Measurements from ENCODE around the gene PLAU. TPM values are rescaled to one million over a fixed set of nuclear protein-coding genes. Genes with fewer than 3 reads are reported as not detected.
"Not testable (repeated sequence)": the region's sequence is repeated elsewhere in the genome, so short reads cannot be mapped to it uniquely, and the experiment has no call there.

PLAU gene
- total RNA-seq, 1 donor from 2014 or later, result 26.3 TPM

DNA sequence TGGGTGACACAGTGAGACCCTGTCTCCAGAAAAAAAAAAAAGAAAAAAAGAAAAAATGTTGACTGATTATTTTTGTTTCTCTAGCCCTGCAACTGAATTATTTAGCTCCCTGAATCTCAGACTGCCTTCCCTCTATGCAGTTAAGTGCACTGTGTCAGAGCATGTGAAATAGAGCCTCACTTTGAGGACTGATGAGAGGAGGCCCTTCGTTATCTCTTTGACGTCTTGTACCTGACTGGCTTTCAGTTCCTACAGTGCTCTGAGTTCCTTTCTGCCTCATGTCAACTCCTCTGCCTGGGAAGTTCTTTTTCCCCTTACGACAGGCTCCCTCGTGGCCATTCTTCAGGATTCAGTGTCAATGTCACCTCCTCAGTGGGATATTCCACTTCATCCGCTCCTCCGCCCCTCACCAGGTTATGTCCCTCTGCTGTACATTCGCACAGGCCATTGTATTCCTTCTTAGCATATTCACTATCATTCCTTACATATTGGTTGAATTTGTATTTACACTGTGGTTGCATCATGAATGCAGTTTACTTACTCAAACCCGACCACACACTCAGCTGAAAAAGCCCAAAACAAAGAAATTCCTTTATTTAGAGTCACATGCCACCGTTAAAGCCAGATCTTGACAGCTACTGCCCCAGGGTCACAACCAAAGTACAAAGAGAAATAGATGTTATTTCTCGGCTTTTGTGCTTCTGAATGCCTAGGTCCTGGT, 18.5 kb upstream of the PLAU start:
- TF ChIP-seq, protein P1, sequence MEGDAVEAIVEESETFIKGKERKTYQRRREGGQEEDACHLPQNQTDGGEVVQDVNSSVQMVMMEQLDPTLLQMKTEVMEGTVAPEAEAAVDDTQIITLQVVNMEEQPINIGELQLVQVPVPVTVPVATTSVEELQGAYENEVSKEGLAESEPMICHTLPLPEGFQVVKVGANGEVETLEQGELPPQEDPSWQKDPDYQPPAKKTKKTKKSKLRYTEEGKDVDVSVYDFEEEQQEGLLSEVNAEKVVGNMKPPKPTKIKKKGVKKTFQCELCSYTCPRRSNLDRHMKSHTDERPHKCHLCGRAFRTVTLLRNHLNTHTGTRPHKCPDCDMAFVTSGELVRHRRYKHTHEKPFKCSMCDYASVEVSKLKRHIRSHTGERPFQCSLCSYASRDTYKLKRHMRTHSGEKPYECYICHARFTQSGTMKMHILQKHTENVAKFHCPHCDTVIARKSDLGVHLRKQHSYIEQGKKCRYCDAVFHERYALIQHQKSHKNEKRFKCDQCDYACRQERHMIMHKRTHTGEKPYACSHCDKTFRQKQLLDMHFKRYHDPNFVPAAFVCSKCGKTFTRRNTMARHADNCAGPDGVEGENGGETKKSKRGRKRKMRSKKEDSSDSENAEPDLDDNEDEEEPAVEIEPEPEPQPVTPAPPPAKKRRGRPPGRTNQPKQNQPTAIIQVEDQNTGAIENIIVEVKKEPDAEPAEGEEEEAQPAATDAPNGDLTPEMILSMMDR (IDR thresholded peaks at IDR 0.05; ENCODE audit: insufficient read depth, low read length, severe bottlenecking), result no peak
- no peaks in the 10 kb centered on the region for H3K27me3 ChIP-seq (ENCODE audit: control insufficient read depth, insufficient read depth, low read length)
- H3K36me3 ChIP-seq (ENCODE audit: control insufficient read depth, insufficient read depth, low read length), result no peaks in the 10 kb centered on the region
- DNase-seq (ENCODE audit: low read depth) (no peak), FAIRE-seq (no peak)
- H3K4me3 ChIP-seq (ENCODE audit: low read depth, low read length), result no peak overlapping the region

DNA sequence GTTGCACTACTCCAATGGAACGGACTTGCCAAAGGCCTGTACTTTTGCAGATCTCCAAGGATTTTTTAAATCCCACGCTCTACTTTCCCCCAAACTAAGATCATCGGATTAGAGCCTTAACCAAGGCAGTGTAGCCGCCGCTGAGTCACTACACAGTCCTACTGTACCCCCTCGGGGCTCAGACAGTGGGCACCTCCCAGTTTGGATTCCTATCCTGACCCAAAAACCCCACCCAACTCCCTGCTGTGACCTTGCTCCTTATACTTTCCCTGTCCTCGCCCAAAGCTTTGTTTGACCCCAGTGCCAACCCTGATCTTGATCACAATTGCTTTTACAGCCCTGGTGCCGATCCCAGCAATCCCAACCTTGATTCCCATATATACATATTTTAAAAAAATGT, 17.5 kb upstream of the PLAU start:
- Histone ChIP-seq H3K36me3 (ENCODE audit: control insufficient read depth, insufficient read depth, low read length) (no peaks in the 10 kb centered on the region), H3K27me3 (ENCODE audit: control insufficient read depth, insufficient read depth, low read length) (no peaks in the 10 kb centered on the region), H3K4me3 (ENCODE audit: low read depth, low read length) (no peak overlapping the region)
- TF ChIP-seq, protein P1 (IDR thresholded peaks at IDR 0.05; ENCODE audit: insufficient read depth, low read length, severe bottlenecking), result no peak
- no peak for FAIRE-seq
- DNase-seq (ENCODE audit: low read depth), result no peak

DNA sequence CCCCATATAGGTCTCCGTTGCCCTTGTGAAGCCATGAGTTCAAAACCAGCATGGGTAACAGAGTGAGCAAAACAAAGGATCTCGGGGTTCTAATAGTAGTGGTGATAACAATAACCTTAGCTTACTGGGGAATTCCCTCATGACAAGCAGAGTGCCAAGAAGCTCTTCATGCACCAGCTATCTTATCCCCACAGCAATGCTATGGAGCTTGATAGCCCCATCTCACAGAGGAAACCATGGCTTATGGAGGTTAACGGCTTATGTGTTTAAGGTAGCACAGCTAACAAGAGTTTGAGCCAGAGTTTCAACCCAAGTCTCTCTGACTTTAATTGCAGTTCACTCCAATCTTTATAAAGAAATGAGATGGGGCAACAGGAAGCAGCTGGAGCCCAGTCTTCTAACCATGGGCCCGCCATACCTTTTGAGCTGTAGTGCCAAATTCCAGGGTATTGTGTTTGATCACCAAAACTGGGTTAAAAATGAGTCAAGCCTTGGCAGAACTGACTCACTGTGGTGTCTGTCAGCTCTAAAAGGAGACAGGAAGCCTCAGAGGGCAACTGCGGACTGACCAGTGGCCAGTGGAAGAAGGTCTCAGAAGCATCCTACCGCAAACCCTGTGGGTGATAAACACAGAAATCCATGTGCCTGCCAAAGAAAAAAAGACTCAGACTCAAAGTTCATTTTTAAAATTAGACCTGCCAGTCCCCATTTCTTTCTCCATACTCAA, 16.5 kb upstream of the PLAU start:
- FAIRE-seq (no peak), DNase-seq (ENCODE audit: low read depth) (peak; percentile 87)
- no peaks in the 10 kb centered on the region for H3K27me3 ChIP-seq (ENCODE audit: control insufficient read depth, insufficient read depth, low read length)
- no peaks in the 10 kb centered on the region for H3K36me3 ChIP-seq (ENCODE audit: control insufficient read depth, insufficient read depth, low read length)
- TF ChIP-seq, protein P1 (IDR thresholded peaks at IDR 0.05; ENCODE audit: insufficient read depth, low read length, severe bottlenecking), result no peak
- H3K4me3 ChIP-seq (ENCODE audit: low read depth, low read length), result no peak overlapping the region

DNA sequence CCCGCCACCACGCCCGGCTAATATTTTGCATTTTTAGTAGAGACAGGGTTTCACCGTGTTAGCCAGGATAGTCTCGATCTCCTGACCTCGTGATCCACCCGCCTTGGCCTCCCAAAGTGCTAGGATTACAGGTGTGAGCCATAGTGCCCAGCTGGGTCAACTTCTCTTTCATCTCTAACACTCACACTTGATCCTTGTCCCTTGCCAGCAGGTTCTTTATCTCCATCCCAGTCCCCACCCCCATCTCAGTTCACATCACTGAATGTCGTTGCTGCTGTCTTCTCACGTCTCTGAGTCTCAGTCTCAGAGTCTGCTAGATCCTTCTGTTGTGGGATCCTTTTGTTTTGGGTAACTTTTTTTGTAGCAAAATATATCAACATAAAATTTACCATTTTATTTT, 15.6 kb upstream of the PLAU start:
- DNase-seq (ENCODE audit: low read depth); H3K27me3 ChIP-seq (ENCODE audit: control insufficient read depth, insufficient read depth, low read length); H3K4me3 ChIP-seq (ENCODE audit: low read depth, low read length); H3K36me3 ChIP-seq (ENCODE audit: control insufficient read depth, insufficient read depth, low read length); FAIRE-seq: not testable (repeated sequence)

DNA sequence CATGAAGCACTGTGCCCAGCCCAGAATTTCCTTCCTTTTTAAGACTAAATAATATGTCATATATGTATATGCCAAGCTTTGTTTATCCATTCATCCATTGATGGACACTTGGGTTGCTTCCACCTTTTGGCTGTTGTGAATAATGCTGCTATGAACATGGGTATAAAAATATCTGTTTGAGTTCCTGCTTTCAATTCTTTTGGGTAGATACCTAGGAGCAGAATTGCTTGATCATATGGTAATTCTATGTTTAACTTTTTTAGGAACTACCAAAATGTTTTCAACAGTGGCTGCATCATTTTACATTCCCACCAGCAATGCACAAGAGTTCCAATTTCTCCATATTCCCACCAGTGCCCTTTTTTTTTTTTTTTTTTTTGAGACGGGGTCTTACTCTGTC, 13.2 kb upstream of the PLAU start:
- TF ChIP-seq, protein P1 (IDR thresholded peaks at IDR 0.05; ENCODE audit: insufficient read depth, low read length, severe bottlenecking), result no peak
- H3K27me3 ChIP-seq (ENCODE audit: control insufficient read depth, insufficient read depth, low read length), result no peaks in the 10 kb centered on the region
- no peaks in the 10 kb centered on the region for H3K36me3 ChIP-seq (ENCODE audit: control insufficient read depth, insufficient read depth, low read length)
- H3K4me3 ChIP-seq (ENCODE audit: low read depth, low read length), result no peak overlapping the region
- FAIRE-seq (no peak), DNase-seq (ENCODE audit: low read depth) (no peak)

DNA sequence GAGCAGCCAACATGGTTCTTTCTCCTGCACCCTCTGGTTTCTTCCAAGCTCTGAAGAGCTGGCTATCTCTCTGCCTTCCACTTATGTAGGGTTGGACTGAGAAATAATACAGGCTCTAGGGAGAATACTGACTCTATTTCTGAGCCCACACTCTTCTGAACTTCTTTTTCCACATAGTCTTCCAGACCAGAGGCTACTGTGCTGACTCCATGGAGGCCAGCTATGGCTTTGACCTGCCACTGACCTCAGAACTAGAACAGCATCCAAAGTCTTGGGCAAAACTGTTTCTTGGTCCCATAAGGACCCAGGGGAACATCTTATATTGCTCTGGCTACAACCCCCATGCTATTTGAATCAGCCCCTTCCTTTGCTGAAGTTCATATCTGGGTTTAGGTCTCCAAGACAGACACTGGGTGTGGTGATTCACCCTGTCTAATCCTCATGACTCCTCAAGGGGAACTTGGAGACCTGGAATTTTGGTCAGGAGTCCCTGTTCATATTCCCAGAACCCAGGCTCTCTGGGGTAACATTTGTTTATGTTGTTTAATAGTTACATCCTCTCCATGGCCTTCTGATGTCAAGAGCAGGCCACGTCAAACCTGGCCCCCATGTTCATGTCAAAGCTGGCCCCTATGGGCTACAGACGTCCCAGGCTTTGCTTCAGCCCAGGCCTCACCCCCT, 12.1 kb upstream of the PLAU start:
- DNase-seq (ENCODE audit: low read depth), result no peak
- no peak for FAIRE-seq
- no peak overlapping the region for H3K4me3 ChIP-seq (ENCODE audit: low read depth, low read length)
- H3K27me3 ChIP-seq (ENCODE audit: control insufficient read depth, insufficient read depth, low read length), result no peaks in the 10 kb centered on the region
- TF ChIP-seq, protein P1 (IDR thresholded peaks at IDR 0.05; ENCODE audit: insufficient read depth, low read length, severe bottlenecking), result no peak
- no peaks in the 10 kb centered on the region for H3K36me3 ChIP-seq (ENCODE audit: control insufficient read depth, insufficient read depth, low read length)

Measured in bronchial epithelial cell (primary cell).